Smooth muscle cell (in vitro differentiated cells): ENCODE results near the gene ADSL. TPM values are rescaled to one million over a fixed set of nuclear protein-coding genes. Genes with fewer than 3 reads are reported as not detected.

Experiments
- DNase-seq: peaks from one replicate; lab custom pipeline; 2025; ENCODE audit not compliant: unreplicated experiment; lab: John Stamatoyannopoulos, UW
- H2AFZ ChIP-seq: fragments of 200-600 bp; sonication (generic); 2 replicates; pipeline ENCODE4 v1.6.0; 2016; ENCODE audit warnings: antibody characterized with exemption, low read depth, mild to moderate bottlenecking
- H3F3A ChIP-seq: fragments of 200-600 bp; sonication (generic); 2 replicates; pipeline ENCODE4 v1.6.0; 2017; ENCODE audit warnings: antibody characterized with exemption, low read depth
- H3K27ac ChIP-seq: fragments of 200-600 bp; sonication (generic); 2 replicates; pipeline ENCODE4 v1.5.1; 2016; ENCODE audit warnings: low read depth, mild to moderate bottlenecking
- H3K27me3 ChIP-seq: fragments of 200-600 bp; sonication (generic); 2 replicates; pipeline ENCODE4 v1.6.1; 2016; ENCODE audit warnings: low read depth, mild to moderate bottlenecking
- H3K36me3 ChIP-seq: fragments of 200-600 bp; sonication (generic); 2 replicates; pipeline ENCODE4 v1.5.1; 2016; ENCODE audit warnings: low read depth
- H3K4me1 ChIP-seq: fragments of 200-600 bp; sonication (generic); 2 replicates; pipeline ENCODE4 v1.5.1; 2016; ENCODE audit warnings: low read depth
- H3K4me2 ChIP-seq: fragments of 200-600 bp; sonication (generic); 2 replicates; pipeline ENCODE4 v1.6.0; 2016; ENCODE audit warnings: mild to moderate bottlenecking
- H3K4me3 ChIP-seq: fragments of 200-600 bp; sonication (generic); 2 replicates; pipeline ENCODE4 v1.5.1; 2016; ENCODE audit warnings: mild to moderate bottlenecking
- H3K79me2 ChIP-seq: fragments of 200-600 bp; sonication (generic); 2 replicates; pipeline ENCODE4 v1.6.0; 2016; ENCODE audit warnings: low read depth, mild to moderate bottlenecking
- H3K9ac ChIP-seq: fragments of 200-600 bp; sonication (generic); 2 replicates; pipeline ENCODE4 v1.6.0; 2016; ENCODE audit warnings: low read depth
- H3K9me3 ChIP-seq: fragments of 200-600 bp; sonication (generic); replicated peaks from 2 replicates; pipeline ENCODE4 v1.5.1; 2016; ENCODE audit warnings: low read depth
- H4K20me1 ChIP-seq: fragments of 200-600 bp; sonication (generic); 2 replicates; pipeline ENCODE4 v1.6.0; 2016; ENCODE audit warnings: low read depth
- CTCF ChIP-seq: fragments of 200-600 bp; sonication (generic); IDR thresholded peaks from 2 replicates; pipeline ENCODE4 v1.5.1; 2017; ENCODE audit warnings: borderline replicate concordance, mild to moderate bottlenecking, antibody characterized with exemption; ENCODE audit not compliant: insufficient read depth, poor library complexity, severe bottlenecking
- WGBS: methylation state at CpG from one replicate; pipeline ENCODE4 v1.1.7; 2016; ENCODE audit warnings: low lambda C conversion rate; 5-methylcytosine and 5-hydroxymethylcytosine counted together
- polyA plus RNA-seq: library from polyadenylated mRNA; unstranded; fragments of >200 nt; fragmentation: Nextera tagmentation; extraction: Ambion mirVana; gene quantifications from 2 replicates; pipeline ENCODE4 v1.2.1, GENCODE V29; 2016
- total RNA-seq: library from RNA; depleted of rRNA; stranded (reverse); fragments of >200 nt; gene quantifications from 2 replicates; pipeline ENCODE4 v1.2.3, GENCODE V29; 2014

ADSL gene
- total and polyA plus RNA-seq, 2 experiments from 2014 or later = 45.9 to 65.1 TPM

DNA sequence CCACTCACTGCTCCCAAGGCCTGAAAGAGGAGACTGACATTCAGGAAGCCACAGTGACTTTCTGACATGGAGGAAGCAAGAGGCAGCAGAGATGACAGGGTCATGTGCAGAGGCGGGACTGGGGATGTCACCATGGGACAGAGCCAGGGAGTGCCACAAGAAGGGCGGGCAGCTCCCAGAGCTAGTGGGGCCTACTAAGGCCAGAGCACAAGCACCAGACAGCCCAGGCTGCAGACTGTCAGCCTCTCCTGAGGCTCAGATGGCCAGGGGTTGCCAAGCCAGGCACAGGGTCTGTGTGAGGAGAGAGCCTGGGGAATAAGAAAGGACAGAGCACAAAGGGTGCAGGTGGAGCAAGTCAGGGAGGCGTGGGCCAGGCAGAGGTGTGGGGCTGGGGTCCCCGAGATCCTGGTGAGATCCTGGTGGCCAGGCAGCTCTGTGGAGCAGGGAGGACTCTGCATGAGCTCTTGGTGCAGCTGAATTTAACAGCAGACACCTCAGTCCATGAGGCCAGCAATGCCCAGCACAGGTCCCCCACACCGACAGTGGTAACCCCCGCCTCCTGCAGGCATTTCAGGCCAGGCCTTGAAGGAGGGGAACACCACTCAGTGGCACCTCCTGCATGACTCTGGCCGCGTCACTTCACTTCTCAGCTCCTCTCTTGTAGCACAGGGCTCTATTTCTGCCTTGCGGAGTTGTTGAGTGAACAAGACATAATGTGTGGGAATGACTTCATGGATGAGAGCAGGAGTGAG, 76.4 kb downstream of the ADSL start:
- Histone ChIP-seq H3K27ac (no peak overlapping the region), H3K9me3 (no peaks in the 10 kb centered on the region), H3K36me3 (peaks cover 4% of the 10 kb centered on the region), H3K9ac (no peak overlapping the region), H2AFZ (no peak overlapping the region), H3K4me1 (no peaks in the 10 kb centered on the region), H3K27me3 (no peaks in the 10 kb centered on the region), H4K20me1 (peaks cover 73% of the 10 kb centered on the region), H3K79me2 (no peaks in the 10 kb centered on the region), H3K4me2 (no peak overlapping the region), H3K4me3 (no peak overlapping the region), H3F3A (no peaks in the 10 kb centered on the region)
- 95% methylated on average over 9 of the region's 9 CpGs for WGBS
- DNase-seq = no peak
- no peak for TF ChIP-seq CTCF

- no peaks in the 10 kb centered on the region for H3K9me3 ChIP-seq
- no peak for TF ChIP-seq CTCF
- WGBS = 95% methylated on average over 5 of the region's 5 CpGs
- no peaks in the 10 kb centered on the region for H3K27me3 ChIP-seq
- no peak overlapping the region for H3K27ac ChIP-seq
- no peak overlapping the region for H3K4me2 ChIP-seq
- H3K79me2 ChIP-seq = peaks cover 5% of the 10 kb centered on the region
- H3F3A ChIP-seq = no peaks in the 10 kb centered on the region
- H3K4me3 ChIP-seq = no peak overlapping the region
- peaks cover 74% of the 10 kb centered on the region for H4K20me1 ChIP-seq
- no peaks in the 10 kb centered on the region for H3K4me1 ChIP-seq
- H3K9ac ChIP-seq = no peak overlapping the region
- DNase-seq = no peak
- no peak overlapping the region for H2AFZ ChIP-seq
- H3K36me3 ChIP-seq = peaks cover 8% of the 10 kb centered on the region
These were observed 77.0 kb downstream of the ADSL start for GRCh38 chr22:40423310-40423688.

DNA sequence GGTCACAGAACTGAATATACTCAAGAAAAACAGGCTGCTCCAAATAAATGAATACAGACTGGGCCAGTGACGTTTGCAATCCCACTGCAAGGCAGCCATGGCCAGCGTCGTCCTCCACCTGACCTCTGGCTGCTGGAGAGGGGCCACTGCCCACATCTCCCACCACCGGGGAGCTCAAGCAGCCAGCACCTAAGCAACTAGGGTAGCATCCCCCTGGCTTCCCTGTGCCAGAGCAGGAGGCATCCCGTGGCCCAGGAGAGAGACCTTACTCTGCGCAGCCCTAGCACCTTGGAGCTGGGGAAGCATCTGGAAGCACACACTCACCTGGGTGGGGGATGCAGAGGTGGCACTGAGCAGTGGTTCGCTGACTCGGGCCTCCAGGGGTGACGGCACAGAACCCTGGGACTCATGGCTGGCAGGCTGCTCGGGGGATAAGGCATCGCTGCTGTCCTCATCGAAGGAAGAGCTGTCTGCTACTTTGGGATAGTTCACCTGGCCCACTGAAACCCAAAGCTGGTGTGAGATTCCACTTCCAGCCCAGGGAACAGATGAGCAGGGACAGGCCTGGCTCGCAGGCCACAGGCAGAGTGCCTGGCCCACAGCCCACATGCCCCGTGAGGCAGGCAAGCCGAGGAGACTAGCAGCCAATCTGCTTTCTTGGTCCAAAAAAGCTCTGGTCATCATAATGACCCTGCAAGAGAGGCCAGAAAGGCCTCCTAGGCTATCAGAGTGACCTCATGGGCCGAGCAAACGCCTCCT, 77.8 kb downstream of the ADSL start:
- Histone ChIP-seq H3K36me3 (peaks cover 10% of the 10 kb centered on the region), H3K27ac (no peak overlapping the region), H3K4me3 (no peak overlapping the region), H3K27me3 (no peaks in the 10 kb centered on the region), H3K9ac (no peak overlapping the region), H4K20me1 (peaks cover 80% of the 10 kb centered on the region), H3K79me2 (peaks cover 13% of the 10 kb centered on the region), H3K4me1 (no peaks in the 10 kb centered on the region), H3K4me2 (no peak overlapping the region), H3K9me3 (no peaks in the 10 kb centered on the region), H3F3A (no peaks in the 10 kb centered on the region), H2AFZ (no peak overlapping the region)
- DNase-seq = no peak
- WGBS = 93% methylated on average over 17 of the region's 17 CpGs
- no peak for TF ChIP-seq CTCF
